T follicular helper cell (primary cell): ENCODE data around the gene TBCCD1.
A peak's percentile ranks its signal among the peaks of the same experiment; 100 is the strongest.

ENCODE experiments used
- DNase-seq: peaks from one replicate; pipeline ENCODE4 v3.0.0-alpha.2; 2020; ENCODE audit warnings: low read depth
- total RNA-seq, 2 experiments: gene quantifications; one replicate each; lab custom pipeline; 2026; lab: John Stamatoyannopoulos, UW

The TBCCD1 gene
- total RNA-seq: 22.1 to 25.2 reads per million in 2 experiments

- DNase-seq: peak; percentile 91
Observed at GRCh38 chr3:186567072-186567921, at the start of gene TBCCD1. TSS of gene TBCCD1 (minus strand) at chr3:186567339. CDS start at chr3:186564329, 3,010 bp downstream.

- no peak for DNase-seq
Observed at GRCh38 chr3:186616299-186616617, 49.1 kb upstream of the TBCCD1 start.

GRCh38 chr3:186614597-186615483 is 47.7 kb upstream of the TBCCD1 start:
- peak; percentile 60 for DNase-seq

GRCh38 chr3:186614266-186614596 is 47.1 kb upstream of the TBCCD1 start:
- no peak for DNase-seq

GRCh38 chr3:186613637-186614265 is 46.6 kb upstream of the TBCCD1 start:
- DNase-seq: no peak

GRCh38 chr3:186612721-186613636 is 45.8 kb upstream of the TBCCD1 start, which contains the start of gene AHSG:
TSS of gene AHSG (plus strand) at chr3:186613060. CDS start at chr3:186613142, 82 bp downstream.
- DNase-seq: no peak

- no peak for DNase-seq
Observed at GRCh38 chr3:186612065-186612464, 44.9 kb upstream of the TBCCD1 start.

GRCh38 chr3:186609247-186609868 is 42.2 kb upstream of the TBCCD1 start:
- DNase-seq: no peak

GRCh38 chr3:186608624-186609215 is 41.6 kb upstream of the TBCCD1 start:
- no peak for DNase-seq

GRCh38 chr3:186605561-186606545 is 38.7 kb upstream of the TBCCD1 start:
- DNase-seq: no peak

GRCh38 chr3:186605078-186605477 is 37.9 kb upstream of the TBCCD1 start:
- DNase-seq: no peak

- DNase-seq: no peak
Observed at GRCh38 chr3:186603159-186603558, 36.0 kb upstream of the TBCCD1 start.

GRCh38 chr3:186600896-186601295 is 33.8 kb upstream of the TBCCD1 start:
- no peak for DNase-seq

- no peak for DNase-seq
Observed at GRCh38 chr3:186599785-186600166, 32.6 kb upstream of the TBCCD1 start.

GRCh38 chr3:186599142-186599784 is 32.1 kb upstream of the TBCCD1 start:
- no peak for DNase-seq

GRCh38 chr3:186598794-186599141 is 31.6 kb upstream of the TBCCD1 start:
- DNase-seq: no peak

GRCh38 chr3:186598108-186598784 is 31.1 kb upstream of the TBCCD1 start:
- DNase-seq: no peak

GRCh38 chr3:186596568-186597287 is 29.6 kb upstream of the TBCCD1 start:
- no peak for DNase-seq
